Skeletal muscle tissue (tissue), 4 donors: ENCODE results near the gene FAM222A. TPM values are rescaled to one million over a fixed set of nuclear protein-coding genes. Genes with fewer than 3 reads are reported as not detected.

ENCODE experiments used
- H3K27ac ChIP-seq: one replicate; pipeline ENCODE4 v1.7.0; 2013; ENCODE audit warnings: mild to moderate bottlenecking, low read depth, low read length, inconsistent platforms
- H3K27me3 ChIP-seq, 3 donors: one replicate each; pipeline ENCODE4 v1.7.0; 2013; ENCODE audit warnings: low read length in 3 of 3; ENCODE audit not compliant: control insufficient read depth in 3 of 3, insufficient read depth in 3 of 3
- H3K36me3 ChIP-seq, 3 donors: one replicate each; pipeline ENCODE4 v1.7.0; 2013; ENCODE audit warnings: low read length in 3 of 3; ENCODE audit not compliant: control insufficient read depth in 3 of 3, insufficient read depth in 3 of 3
- H3K4me1 ChIP-seq, 3 donors: one replicate each; pipeline ENCODE4 v1.7.0; 2013; ENCODE audit warnings: low read length in 3 of 3, mild to moderate bottlenecking in 3 of 3; ENCODE audit not compliant: control insufficient read depth in 3 of 3, insufficient read depth in 3 of 3
- H3K4me3 ChIP-seq, 3 donors: one replicate each; pipeline ENCODE4 v1.7.0; 2013; ENCODE audit warnings: low read length in 3 of 3
- H3K9ac ChIP-seq, 3 donors: one replicate each; pipeline ENCODE4 v1.7.0; 2013; ENCODE audit warnings: low read length in 3 of 3, mild to moderate bottlenecking in 3 of 3, moderate library complexity in 2 of 3, low read depth in 1 of 3
- H3K9me3 ChIP-seq, 3 donors: one replicate each; pipeline ENCODE4 v1.7.0; 2013; ENCODE audit warnings: low read length in 3 of 3; ENCODE audit not compliant: control insufficient read depth in 3 of 3
- total RNA-seq: library from RNA; depleted of rRNA; stranded (reverse); fragments of >200 nt; gene quantifications from one replicate; pipeline ENCODE4 v1.2.3, GENCODE V29; 2014
- donor health status: Osteomylitis.

The FAM222A gene
- total RNA-seq, 1 donor from 2014 or later: 1.0 TPM

DNA sequence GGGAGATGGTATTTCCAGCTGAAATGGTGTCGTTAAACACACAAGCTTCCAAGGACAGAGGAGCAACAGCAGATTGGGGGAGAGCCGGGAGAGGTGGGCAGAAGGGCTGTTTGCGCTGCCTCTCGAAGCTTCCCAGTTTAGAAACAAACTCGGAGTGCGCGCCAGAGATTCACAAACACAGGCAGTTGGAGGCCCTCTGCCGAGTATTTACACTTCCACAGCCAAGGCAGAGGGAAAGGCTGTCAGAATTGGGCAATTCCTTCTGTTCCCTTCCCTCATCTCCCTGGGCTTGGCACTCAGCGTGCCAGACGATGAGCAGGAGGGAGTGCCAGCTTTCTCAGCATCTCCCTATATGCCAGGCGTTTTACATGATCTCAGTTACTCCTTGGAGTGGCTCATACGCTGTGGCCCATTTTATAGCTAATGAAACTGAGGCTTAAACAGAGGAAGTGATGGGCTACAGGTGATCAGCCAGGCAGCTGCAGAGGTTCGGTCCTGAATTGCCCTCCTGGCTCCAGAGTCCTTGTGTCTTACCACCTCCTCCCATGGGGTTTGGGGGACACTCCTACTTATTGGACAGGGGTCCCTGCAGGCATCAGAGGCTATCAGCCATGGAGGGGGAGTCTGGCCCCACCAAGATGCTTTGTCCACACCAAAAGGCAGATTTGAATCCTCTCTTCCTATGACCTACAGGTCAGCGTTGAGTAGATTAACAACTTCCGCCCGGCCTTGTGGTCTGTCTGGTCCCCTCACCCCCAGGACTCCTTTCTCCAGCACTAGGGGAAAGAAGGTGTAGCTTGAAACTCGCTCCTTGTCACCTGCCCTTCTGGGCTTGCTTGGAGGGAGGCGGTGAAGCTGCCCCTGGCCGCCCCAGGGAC lies 3.1 kb downstream of the FAM222A start:
- Histone ChIP-seq H3K9ac (peak overlapping the region; percentile 41 to 69 (median 44)), H3K27ac (peak overlapping the region; percentile 67), H3K4me1 (peaks cover 49 to 79% (median 61%) of the 10 kb centered on the region in 3 donors), H3K9me3 (no peaks in the 10 kb centered on the region), H3K36me3 (no peaks in the 10 kb centered on the region), H3K4me3 (peak overlapping the region; percentile 24 to 45 (median 27)), H3K27me3 (peaks cover 2 to 22% (median 20%) of the 10 kb centered on the region in 3 donors)

DNA sequence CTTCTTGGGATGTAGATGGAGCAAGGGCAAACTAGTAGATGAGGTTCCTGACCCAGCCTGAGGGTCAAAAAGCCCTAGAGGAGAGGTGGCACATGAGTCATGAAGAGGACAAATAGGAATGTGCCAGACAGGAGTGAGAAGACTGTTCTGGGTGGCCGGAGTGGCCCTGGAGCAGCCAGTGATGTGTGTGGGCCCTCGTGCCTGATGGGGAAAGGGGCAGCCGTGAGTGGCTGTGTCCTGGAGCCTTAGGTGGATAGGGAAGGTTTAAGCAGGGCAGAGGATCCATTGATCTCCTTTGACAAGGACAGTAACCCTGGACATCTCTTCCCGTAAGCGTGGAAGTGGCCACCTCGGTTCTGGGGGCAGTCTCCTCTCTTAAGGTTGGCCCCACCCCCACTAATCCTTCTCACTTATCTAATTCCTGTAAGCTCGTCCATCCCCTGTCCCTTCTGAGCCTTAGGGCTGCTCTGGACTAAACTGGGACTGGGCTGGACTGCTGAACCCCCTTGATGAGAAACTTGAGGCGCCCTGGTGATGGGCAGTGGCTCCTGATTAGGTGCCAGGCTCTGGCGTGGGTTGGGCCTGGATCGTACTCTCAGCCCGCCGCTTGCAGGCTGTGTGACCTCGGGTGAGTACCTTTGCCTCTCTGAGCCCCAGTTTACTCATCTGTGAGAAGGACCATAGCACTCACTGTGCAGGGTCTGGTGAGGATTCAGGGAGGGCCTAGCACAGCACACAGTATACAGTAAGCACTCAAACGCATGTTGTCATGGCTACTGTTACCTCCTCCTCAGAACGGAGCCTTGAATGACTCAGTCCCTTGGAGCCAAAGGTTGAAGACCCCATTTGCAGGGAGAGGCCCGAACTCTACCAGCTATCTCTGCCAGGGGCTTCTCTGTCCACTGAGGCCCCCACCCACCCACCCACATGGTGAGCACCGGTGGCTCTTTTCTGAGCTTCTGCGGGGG lies 4.0 kb downstream of the FAM222A start:
- Histone ChIP-seq H3K9ac (peak overlapping the region in 1 of 3 donors; percentile 8), H3K27ac (peak overlapping the region; percentile 67), H3K4me1 (peaks cover 58 to 81% (median 67%) of the 10 kb centered on the region in 3 donors), H3K4me3 (no peak overlapping the region), H3K27me3 (peaks cover 0 to 18% (median 12%) of the 10 kb centered on the region in 3 donors), H3K36me3 (no peaks in the 10 kb centered on the region), H3K9me3 (no peaks in the 10 kb centered on the region)

DNA sequence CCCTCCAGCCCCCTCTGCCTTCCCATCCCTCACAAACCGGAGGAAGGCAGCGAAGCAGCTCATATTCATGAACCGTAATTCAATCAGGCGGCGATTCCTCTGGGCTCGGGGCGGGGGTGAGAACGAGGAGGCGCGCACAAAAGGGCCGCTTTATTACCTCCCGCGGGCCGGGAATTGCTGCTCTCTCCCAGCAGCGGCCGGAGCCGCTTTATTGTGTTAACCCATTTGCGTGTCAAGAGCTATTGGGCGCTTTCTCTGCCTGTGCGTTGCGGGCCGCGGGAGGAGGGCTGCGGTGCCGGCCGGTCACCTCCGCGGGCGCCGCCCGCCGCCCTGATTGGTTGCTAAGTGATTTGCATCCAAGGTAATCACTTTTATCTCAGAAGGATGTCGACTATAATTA lies 4.8 kb downstream of the FAM222A start:
- no peak overlapping the region for H3K27ac ChIP-seq
- no peak overlapping the region for H3K9ac ChIP-seq
- peaks cover 63 to 83% (median 74%) of the 10 kb centered on the region in 3 donors for H3K4me1 ChIP-seq
- H3K27me3 ChIP-seq: peaks cover 0 to 16% (median 12%) of the 10 kb centered on the region in 3 donors
- H3K4me3 ChIP-seq: no peak overlapping the region
- no peaks in the 10 kb centered on the region for H3K9me3 ChIP-seq
- H3K36me3 ChIP-seq: no peaks in the 10 kb centered on the region

- H3K9me3 ChIP-seq: no peaks in the 10 kb centered on the region
- H3K36me3 ChIP-seq: no peaks in the 10 kb centered on the region
- no peak overlapping the region for H3K4me3 ChIP-seq
- peak overlapping the region in 1 of 3 donors; percentile 60 for H3K9ac ChIP-seq
- H3K27me3 ChIP-seq: peaks cover 0 to 16% (median 12%) of the 10 kb centered on the region in 3 donors
- peak overlapping the region; percentile 72 for H3K27ac ChIP-seq
- peaks cover 63 to 93% (median 81%) of the 10 kb centered on the region in 3 donors for H3K4me1 ChIP-seq
These were observed 5.7 kb downstream of the FAM222A start for GRCh38 chr12:109719123-109720022.

GRCh38 chr12:109720152-109720856 lies 6.7 kb downstream of the FAM222A start:
- Histone ChIP-seq H3K4me1 (peaks cover 58 to 87% (median 72%) of the 10 kb centered on the region in 3 donors), H3K27ac (peak overlapping the region; percentile 72), H3K4me3 (peak overlapping the region in 1 of 3 donors; percentile 6), H3K9me3 (no peaks in the 10 kb centered on the region), H3K9ac (peak overlapping the region in 2 of 3 donors; percentile 33 to 60), H3K36me3 (no peaks in the 10 kb centered on the region), H3K27me3 (peaks cover 0 to 16% (median 12%) of the 10 kb centered on the region in 3 donors)

GRCh38 chr12:109720857-109721189 lies 7.2 kb downstream of the FAM222A start:
- H3K4me1 ChIP-seq: peaks cover 54 to 82% (median 68%) of the 10 kb centered on the region in 3 donors
- no peaks in the 10 kb centered on the region for H3K36me3 ChIP-seq
- no peak overlapping the region for H3K4me3 ChIP-seq
- H3K27ac ChIP-seq: peak overlapping the region; percentile 72
- H3K27me3 ChIP-seq: peaks cover 0 to 16% (median 12%) of the 10 kb centered on the region in 3 donors
- H3K9me3 ChIP-seq: no peaks in the 10 kb centered on the region
- H3K9ac ChIP-seq: peak overlapping the region in 2 of 3 donors; percentile 33 to 76

DNA sequence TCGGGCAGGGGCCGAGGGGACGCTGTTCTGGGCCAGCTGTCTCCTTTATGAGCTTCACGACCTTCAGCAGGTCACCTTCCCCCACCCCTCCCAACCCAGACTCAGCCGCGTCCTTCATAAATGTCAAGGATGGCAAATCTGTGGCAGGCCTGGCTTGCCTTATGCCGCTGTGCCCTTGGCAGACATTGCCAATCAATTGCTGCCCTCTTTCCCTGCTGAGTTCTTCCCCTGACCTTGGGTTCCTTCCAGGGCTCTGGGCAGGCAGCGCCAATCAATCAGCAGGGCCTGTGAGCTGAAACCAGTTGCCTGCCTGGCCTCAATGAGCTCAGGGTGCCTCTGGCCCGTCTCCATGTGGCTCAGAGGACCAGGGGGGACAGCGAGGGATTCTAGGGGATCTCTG lies 7.7 kb downstream of the FAM222A start:
- Histone ChIP-seq H3K36me3 (no peaks in the 10 kb centered on the region), H3K9me3 (no peaks in the 10 kb centered on the region), H3K4me3 (no peak overlapping the region), H3K4me1 (peaks cover 50 to 78% (median 63%) of the 10 kb centered on the region in 3 donors), H3K9ac (peak overlapping the region; percentile 13 to 76 (median 40)), H3K27ac (peak overlapping the region; percentile 72), H3K27me3 (peaks cover 0 to 16% (median 12%) of the 10 kb centered on the region in 3 donors)

GRCh38 chr12:109722022-109722720 lies 8.5 kb downstream of the FAM222A start:
- Histone ChIP-seq H3K4me1 (peaks cover 42 to 73% (median 57%) of the 10 kb centered on the region in 3 donors), H3K9me3 (no peaks in the 10 kb centered on the region), H3K36me3 (no peaks in the 10 kb centered on the region), H3K9ac (peak overlapping the region; percentile 40 to 76 (median 57)), H3K4me3 (peak overlapping the region in 1 of 3 donors; percentile 45), H3K27ac (peak overlapping the region; percentile 72), H3K27me3 (peaks cover 0 to 12% (median 9%) of the 10 kb centered on the region in 3 donors)
